HepG2 (cell line): ENCODE results near the gene UTS2R. TPM values are rescaled to one million over a fixed set of nuclear protein-coding genes. Genes with fewer than 3 reads are reported as not detected.

ENCODE experiments used
- AGO1 ChIP-seq: fragments of 200-400 bp; formaldehyde crosslinking; IDR thresholded peaks from 2 replicates; pipeline ENCODE4 v1.6.1; 2017; ENCODE audit warnings: mild to moderate bottlenecking, low read depth, low read length, moderate library complexity; ENCODE audit not compliant: poor library complexity, severe bottlenecking
- CHD2 ChIP-seq: IDR thresholded peaks from 2 replicates; pipeline ENCODE4 v1.6.1; 2011; ENCODE audit warnings: low read depth, low read length, improper control_type of control experiment
- FLYWCH1 ChIP-seq: sonication (generic); formaldehyde crosslinking; IDR thresholded peaks from 2 replicates; pipeline ENCODE4 v1.8.1; 2023; ENCODE audit warnings: mild to moderate bottlenecking, missing genetic modification reagents
- HDAC1 ChIP-seq: sonication (generic); formaldehyde crosslinking; IDR thresholded peaks from 2 replicates; pipeline ENCODE4 v1.5.1; 2020; ENCODE audit warnings: mild to moderate bottlenecking, missing genetic modification reagents
- LCORL ChIP-seq, 2 experiments: fragments of 450-650 bp in 1 of 2; sonication (generic) in 1 of 2; formaldehyde crosslinking in 1 of 2; IDR thresholded peaks; 2 replicates each; pipeline versions ENCODE4 v1.5.0 to v1.6.1; 2017 to 2020; ENCODE audit warnings: antibody characterized with exemption in 1 of 2, missing genetic modification reagents in 1 of 2
- NRL ChIP-seq: sonication (generic); formaldehyde crosslinking; IDR thresholded peaks from 2 replicates; pipeline ENCODE4 v1.5.0; 2020; ENCODE audit warnings: missing genetic modification reagents, mild to moderate bottlenecking, moderate library complexity, borderline replicate concordance
- SP2 ChIP-seq: sonication (generic); formaldehyde crosslinking; IDR thresholded peaks from 2 replicates; pipeline ENCODE4 v1.5.1; 2020; ENCODE audit warnings: mild to moderate bottlenecking, missing genetic modification reagents
- TSC22D2 ChIP-seq: sonication (generic); formaldehyde crosslinking; IDR thresholded peaks from 2 replicates; pipeline ENCODE4 v1.5.1; 2020; ENCODE audit warnings: missing genetic modification reagents, mild to moderate bottlenecking, borderline replicate concordance
- polyA plus RNA-seq, 8 experiments: library from polyadenylated mRNA; depleted of rRNA in 3 of 8; stranded (reverse) in 7 of 8; unstranded in 1 of 8; fragments of >200 nt; fragmentation: Illumina TruSeq in 4 of 8; extraction: Trizol in 4 of 8; gene quantifications; 2 replicates each; pipeline versions ENCODE4 v1.2.1 to v1.2.3, GENCODE V29; 2011 to 2016; ENCODE audit warnings: low read depth in 4 of 8, missing spikeins in 1 of 8, mixed read lengths in 1 of 8; ENCODE audit not compliant: insufficient read depth in 1 of 8
- total RNA-seq, 5 experiments: library from RNA; depleted of rRNA; stranded (reverse); fragments of >200 nt; fragmentation: Illumina TruSeq; extraction: Trizol; gene quantifications; 2 replicates each; pipeline ENCODE4 v1.2.3, GENCODE V29; 2016; ENCODE audit warnings: low read depth in 1 of 5
- TF ChIP-seq, protein P1 (sequence below): sonication (generic); formaldehyde crosslinking; IDR thresholded peaks from 2 replicates; pipeline ENCODE4 v1.5.1; 2020; ENCODE audit warnings: mild to moderate bottlenecking, missing genetic modification reagents, moderate library complexity
- TF ChIP-seq, protein P2 (sequence below): sonication (generic); formaldehyde crosslinking; IDR thresholded peaks from 2 replicates; pipeline ENCODE4 v1.4.0; 2020; ENCODE audit warnings: mild to moderate bottlenecking, missing genetic modification reagents
- TF ChIP-seq, protein P3 (sequence below): IDR thresholded peaks from 2 replicates; pipeline ENCODE4 v1.6.1; 2016; ENCODE audit warnings: missing biosample characterization, missing genetic modification reagents, low read depth
- TF ChIP-seq, protein P4 (sequence below): sonication (generic); formaldehyde crosslinking; IDR thresholded peaks from 2 replicates; pipeline ENCODE4 v1.9.0; 2021; ENCODE audit warnings: mild to moderate bottlenecking, missing genetic modification reagents

Gene UTS2R
- total and polyA plus RNA-seq, 2 of the 13 experiments (the other 11 are each of a cell fraction or from before 2014, with no cell fraction given) = 0.13 to 0.15 TPM

DNA sequence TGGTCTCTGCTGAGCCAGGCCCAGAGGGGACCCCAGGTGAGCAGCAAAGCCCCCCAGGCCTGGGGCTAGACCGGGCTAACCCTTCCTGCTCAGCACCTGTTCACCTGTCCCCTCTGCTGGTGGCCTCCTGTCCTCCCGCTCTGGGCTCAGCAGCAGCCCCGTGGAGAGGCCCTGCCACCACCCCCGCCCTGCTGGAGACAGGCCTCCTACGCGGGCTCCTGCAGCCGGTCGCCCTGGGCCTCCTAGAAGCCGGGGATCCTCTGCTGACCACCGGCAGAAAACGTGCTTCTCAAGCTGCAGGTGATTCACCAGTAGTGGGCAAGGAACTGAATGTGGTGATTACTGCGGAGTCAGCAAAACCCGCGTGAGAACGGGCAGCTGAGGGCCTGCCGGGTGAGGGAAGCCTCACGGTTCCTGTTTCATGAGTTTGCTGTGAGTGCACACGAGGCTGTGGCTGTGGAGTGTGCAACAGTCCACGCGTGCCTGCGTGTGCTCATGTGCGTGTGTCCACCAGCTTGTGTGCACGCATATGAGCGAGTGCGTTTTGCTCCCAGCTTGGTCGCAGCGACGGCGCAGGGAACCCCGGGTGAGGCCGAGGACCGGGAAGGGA is 38.8 kb upstream of the UTS2R start (continued):
- TF ChIP-seq, protein P1, sequence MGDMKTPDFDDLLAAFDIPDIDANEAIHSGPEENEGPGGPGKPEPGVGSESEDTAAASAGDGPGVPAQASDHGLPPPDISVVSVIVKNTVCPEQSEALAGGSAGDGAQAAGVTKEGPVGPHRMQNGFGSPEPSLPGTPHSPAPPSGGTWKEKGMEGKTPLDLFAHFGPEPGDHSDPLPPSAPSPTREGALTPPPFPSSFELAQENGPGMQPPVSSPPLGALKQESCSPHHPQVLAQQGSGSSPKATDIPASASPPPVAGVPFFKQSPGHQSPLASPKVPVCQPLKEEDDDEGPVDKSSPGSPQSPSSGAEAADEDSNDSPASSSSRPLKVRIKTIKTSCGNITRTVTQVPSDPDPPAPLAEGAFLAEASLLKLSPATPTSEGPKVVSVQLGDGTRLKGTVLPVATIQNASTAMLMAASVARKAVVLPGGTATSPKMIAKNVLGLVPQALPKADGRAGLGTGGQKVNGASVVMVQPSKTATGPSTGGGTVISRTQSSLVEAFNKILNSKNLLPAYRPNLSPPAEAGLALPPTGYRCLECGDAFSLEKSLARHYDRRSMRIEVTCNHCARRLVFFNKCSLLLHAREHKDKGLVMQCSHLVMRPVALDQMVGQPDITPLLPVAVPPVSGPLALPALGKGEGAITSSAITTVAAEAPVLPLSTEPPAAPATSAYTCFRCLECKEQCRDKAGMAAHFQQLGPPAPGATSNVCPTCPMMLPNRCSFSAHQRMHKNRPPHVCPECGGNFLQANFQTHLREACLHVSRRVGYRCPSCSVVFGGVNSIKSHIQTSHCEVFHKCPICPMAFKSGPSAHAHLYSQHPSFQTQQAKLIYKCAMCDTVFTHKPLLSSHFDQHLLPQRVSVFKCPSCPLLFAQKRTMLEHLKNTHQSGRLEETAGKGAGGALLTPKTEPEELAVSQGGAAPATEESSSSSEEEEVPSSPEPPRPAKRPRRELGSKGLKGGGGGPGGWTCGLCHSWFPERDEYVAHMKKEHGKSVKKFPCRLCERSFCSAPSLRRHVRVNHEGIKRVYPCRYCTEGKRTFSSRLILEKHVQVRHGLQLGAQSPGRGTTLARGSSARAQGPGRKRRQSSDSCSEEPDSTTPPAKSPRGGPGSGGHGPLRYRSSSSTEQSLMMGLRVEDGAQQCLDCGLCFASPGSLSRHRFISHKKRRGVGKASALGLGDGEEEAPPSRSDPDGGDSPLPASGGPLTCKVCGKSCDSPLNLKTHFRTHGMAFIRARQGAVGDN (CRISPR knock-in tag) = peak; percentile 83
- TF ChIP-seq, protein P2, sequence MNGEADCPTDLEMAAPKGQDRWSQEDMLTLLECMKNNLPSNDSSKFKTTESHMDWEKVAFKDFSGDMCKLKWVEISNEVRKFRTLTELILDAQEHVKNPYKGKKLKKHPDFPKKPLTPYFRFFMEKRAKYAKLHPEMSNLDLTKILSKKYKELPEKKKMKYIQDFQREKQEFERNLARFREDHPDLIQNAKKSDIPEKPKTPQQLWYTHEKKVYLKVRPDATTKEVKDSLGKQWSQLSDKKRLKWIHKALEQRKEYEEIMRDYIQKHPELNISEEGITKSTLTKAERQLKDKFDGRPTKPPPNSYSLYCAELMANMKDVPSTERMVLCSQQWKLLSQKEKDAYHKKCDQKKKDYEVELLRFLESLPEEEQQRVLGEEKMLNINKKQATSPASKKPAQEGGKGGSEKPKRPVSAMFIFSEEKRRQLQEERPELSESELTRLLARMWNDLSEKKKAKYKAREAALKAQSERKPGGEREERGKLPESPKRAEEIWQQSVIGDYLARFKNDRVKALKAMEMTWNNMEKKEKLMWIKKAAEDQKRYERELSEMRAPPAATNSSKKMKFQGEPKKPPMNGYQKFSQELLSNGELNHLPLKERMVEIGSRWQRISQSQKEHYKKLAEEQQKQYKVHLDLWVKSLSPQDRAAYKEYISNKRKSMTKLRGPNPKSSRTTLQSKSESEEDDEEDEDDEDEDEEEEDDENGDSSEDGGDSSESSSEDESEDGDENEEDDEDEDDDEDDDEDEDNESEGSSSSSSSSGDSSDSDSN (CRISPR knock-in tag) = peak; percentile 31
- TF ChIP-seq NRL (CRISPR knock-in tag) = 0 out of 2 replicates have a peak, but pooled peaks have one; percentile 54
- 0 out of 2 replicates have a peak, but pooled peaks have one; percentile 18 for TF ChIP-seq TSC22D2 (CRISPR knock-in tag)
- peak; percentile 37; the same call in 1 of the 2 replicates for TF ChIP-seq HDAC1 (CRISPR knock-in tag)
- TF ChIP-seq, protein P3, sequence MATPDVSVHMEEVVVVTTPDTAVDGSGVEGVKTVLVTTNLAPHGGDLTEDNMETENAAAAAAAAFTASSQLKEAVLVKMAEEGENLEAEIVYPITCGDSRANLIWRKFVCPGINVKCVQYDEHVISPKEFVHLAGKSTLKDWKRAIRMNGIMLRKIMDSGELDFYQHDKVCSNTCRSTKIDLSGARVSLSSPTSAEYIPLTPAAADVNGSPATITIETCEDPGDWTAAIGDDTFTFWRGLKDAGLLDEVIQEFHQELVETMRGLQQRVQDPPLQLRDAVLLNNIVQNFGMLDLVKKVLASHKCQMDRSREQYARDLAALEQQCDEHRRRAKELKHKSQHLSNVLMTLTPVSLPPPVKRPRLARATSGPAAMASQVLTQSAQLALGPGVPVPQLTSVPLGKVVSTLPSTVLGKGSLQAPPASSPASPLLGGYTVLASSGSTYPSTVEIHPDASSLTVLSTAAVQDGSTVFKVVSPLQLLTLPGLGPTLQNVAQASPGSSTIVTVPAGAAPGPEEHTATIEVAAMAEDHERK (CRISPR knock-in tag) = no peak
- TF ChIP-seq FLYWCH1 (CRISPR knock-in tag) = no peak
- peak; percentile 58 for TF ChIP-seq AGO1
- no peak for TF ChIP-seq CHD2
- TF ChIP-seq SP2 (CRISPR knock-in tag) = 0 out of 2 replicates have a peak, but pooled peaks have one; percentile 38
- TF ChIP-seq, protein P4, sequence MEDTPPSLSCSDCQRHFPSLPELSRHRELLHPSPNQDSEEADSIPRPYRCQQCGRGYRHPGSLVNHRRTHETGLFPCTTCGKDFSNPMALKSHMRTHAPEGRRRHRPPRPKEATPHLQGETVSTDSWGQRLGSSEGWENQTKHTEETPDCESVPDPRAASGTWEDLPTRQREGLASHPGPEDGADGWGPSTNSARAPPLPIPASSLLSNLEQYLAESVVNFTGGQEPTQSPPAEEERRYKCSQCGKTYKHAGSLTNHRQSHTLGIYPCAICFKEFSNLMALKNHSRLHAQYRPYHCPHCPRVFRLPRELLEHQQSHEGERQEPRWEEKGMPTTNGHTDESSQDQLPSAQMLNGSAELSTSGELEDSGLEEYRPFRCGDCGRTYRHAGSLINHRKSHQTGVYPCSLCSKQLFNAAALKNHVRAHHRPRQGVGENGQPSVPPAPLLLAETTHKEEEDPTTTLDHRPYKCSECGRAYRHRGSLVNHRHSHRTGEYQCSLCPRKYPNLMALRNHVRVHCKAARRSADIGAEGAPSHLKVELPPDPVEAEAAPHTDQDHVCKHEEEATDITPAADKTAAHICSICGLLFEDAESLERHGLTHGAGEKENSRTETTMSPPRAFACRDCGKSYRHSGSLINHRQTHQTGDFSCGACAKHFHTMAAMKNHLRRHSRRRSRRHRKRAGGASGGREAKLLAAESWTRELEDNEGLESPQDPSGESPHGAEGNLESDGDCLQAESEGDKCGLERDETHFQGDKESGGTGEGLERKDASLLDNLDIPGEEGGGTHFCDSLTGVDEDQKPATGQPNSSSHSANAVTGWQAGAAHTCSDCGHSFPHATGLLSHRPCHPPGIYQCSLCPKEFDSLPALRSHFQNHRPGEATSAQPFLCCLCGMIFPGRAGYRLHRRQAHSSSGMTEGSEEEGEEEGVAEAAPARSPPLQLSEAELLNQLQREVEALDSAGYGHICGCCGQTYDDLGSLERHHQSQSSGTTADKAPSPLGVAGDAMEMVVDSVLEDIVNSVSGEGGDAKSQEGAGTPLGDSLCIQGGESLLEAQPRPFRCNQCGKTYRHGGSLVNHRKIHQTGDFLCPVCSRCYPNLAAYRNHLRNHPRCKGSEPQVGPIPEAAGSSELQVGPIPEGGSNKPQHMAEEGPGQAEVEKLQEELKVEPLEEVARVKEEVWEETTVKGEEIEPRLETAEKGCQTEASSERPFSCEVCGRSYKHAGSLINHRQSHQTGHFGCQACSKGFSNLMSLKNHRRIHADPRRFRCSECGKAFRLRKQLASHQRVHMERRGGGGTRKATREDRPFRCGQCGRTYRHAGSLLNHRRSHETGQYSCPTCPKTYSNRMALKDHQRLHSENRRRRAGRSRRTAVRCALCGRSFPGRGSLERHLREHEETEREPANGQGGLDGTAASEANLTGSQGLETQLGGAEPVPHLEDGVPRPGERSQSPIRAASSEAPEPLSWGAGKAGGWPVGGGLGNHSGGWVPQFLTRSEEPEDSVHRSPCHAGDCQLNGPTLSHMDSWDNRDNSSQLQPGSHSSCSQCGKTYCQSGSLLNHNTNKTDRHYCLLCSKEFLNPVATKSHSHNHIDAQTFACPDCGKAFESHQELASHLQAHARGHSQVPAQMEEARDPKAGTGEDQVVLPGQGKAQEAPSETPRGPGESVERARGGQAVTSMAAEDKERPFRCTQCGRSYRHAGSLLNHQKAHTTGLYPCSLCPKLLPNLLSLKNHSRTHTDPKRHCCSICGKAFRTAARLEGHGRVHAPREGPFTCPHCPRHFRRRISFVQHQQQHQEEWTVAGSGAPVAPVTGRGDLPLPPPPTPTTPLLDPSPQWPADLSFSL (CRISPR knock-in tag) = no peak
- TF ChIP-seq LCORL (IDR thresholded peaks at IDR 0.05) = no peak
- TF ChIP-seq LCORL (CRISPR knock-in tag; IDR thresholded peaks at IDR 0.05) = no peak
